ENCODE measurements around the gene CTSS.

- TF ChIP-seq CTCF (IDR thresholded peaks at IDR 0.05) (no peak), POLR2A (IDR thresholded peaks at IDR 0.05) (no peak)
These were observed 62.2 kb downstream of the CTSS start for GRCh38 chr1:150703427-150703826.
